Liver (tissue), 9 donors: Measurements from ENCODE around the gene NEB. TPM values are rescaled to one million over a fixed set of nuclear protein-coding genes. Genes with fewer than 3 reads are reported as not detected.

Source experiments
- DNase-seq: peaks from one replicate; pipeline ENCODE4 v3.0.0-alpha.2; 2017; ENCODE audit warnings: low spot score
- H3K27ac ChIP-seq, 2 donors: one replicate each; pipeline ENCODE4 v1.7.0; 2013; ENCODE audit warnings: inconsistent platforms in 2 of 2, low read length in 2 of 2, control low read depth in 1 of 2, low read depth in 1 of 2, mild to moderate bottlenecking in 1 of 2
- H3K27me3 ChIP-seq, 4 donors: one replicate each; pipeline versions ENCODE4 v1.6.1 to v1.7.0; 2013; ENCODE audit warnings: low read length in 3 of 4, inconsistent platforms in 1 of 4, mild to moderate bottlenecking in 1 of 4, moderate library complexity in 1 of 4; ENCODE audit not compliant: control insufficient read depth in 4 of 4, insufficient read depth in 4 of 4
- H3K36me3 ChIP-seq, 4 donors: one replicate each; pipeline versions ENCODE4 v1.6.1 to v1.7.0; 2013; ENCODE audit warnings: low read length in 3 of 4, mild to moderate bottlenecking in 3 of 4, low read depth in 1 of 4, moderate library complexity in 1 of 4; ENCODE audit not compliant: control insufficient read depth in 4 of 4, insufficient read depth in 3 of 4
- H3K4me1 ChIP-seq, 4 donors: one replicate each; pipeline versions ENCODE4 v1.6.1 to v1.7.0; 2013; ENCODE audit warnings: low read length in 3 of 4, mild to moderate bottlenecking in 3 of 4, moderate library complexity in 1 of 4; ENCODE audit not compliant: control insufficient read depth in 4 of 4, insufficient read depth in 4 of 4
- H3K4me3 ChIP-seq, 3 donors: one replicate each; pipeline versions ENCODE4 v1.6.1 to v1.7.0; 2013; ENCODE audit warnings: low read length in 3 of 3, control low read depth in 1 of 3, low read depth in 1 of 3, mild to moderate bottlenecking in 1 of 3
- H3K9ac ChIP-seq, 2 donors: one replicate each; pipeline ENCODE4 v1.7.0; 2013; ENCODE audit warnings: low read length in 2 of 2, mild to moderate bottlenecking in 2 of 2, moderate library complexity in 2 of 2, control low read depth in 1 of 2, low read depth in 1 of 2
- H3K9me3 ChIP-seq, 4 donors: one replicate each; pipeline versions ENCODE4 v1.6.1 to v1.7.0; 2013; ENCODE audit warnings: low read length in 3 of 4; ENCODE audit not compliant: control insufficient read depth in 4 of 4
- EGR1 ChIP-seq, 2 donors: IDR thresholded peaks; 2 replicates each; pipeline ENCODE4 v1.6.1; 2016 to 2018; ENCODE audit warnings: antibody characterized with exemption in 2 of 2, low read depth in 2 of 2
- FOXA1 ChIP-seq: IDR thresholded peaks from 2 replicates; pipeline ENCODE4 v1.6.1; 2016; ENCODE audit warnings: antibody characterized with exemption
- GABPA ChIP-seq, 2 donors: IDR thresholded peaks in 1 of 2; conservative IDR thresholded peaks in 1 of 2; 2 replicates each; pipeline ENCODE4 v1.6.1; 2016; ENCODE audit warnings: antibody characterized with exemption in 2 of 2, mild to moderate bottlenecking in 1 of 2, moderate library complexity in 1 of 2
- HNF4A ChIP-seq, 2 donors: conservative IDR thresholded peaks; 2 replicates each; pipeline ENCODE4 v1.6.1; 2016; ENCODE audit warnings: antibody characterized with exemption in 2 of 2, mild to moderate bottlenecking in 2 of 2
- HNF4G ChIP-seq: IDR thresholded peaks from 2 replicates; pipeline ENCODE4 v1.6.1; 2016; ENCODE audit warnings: antibody characterized with exemption
- JUND ChIP-seq, 2 donors: IDR thresholded peaks; 2 replicates each; pipeline ENCODE4 v1.6.1; 2016; ENCODE audit warnings: antibody characterized with exemption in 2 of 2
- NR2F2 ChIP-seq: IDR thresholded peaks from 2 replicates; pipeline ENCODE4 v1.6.1; 2016; ENCODE audit warnings: antibody characterized with exemption
- RAD21 ChIP-seq, 2 donors: IDR thresholded peaks; 2 replicates each; pipeline ENCODE4 v1.6.1; 2016; ENCODE audit warnings: antibody characterized with exemption in 2 of 2, mild to moderate bottlenecking in 2 of 2
- RXRA ChIP-seq, 2 donors: IDR thresholded peaks; 2 replicates each; pipeline ENCODE4 v1.6.1; 2017 to 2018; ENCODE audit warnings: antibody characterized with exemption in 2 of 2, mild to moderate bottlenecking in 1 of 2
- SP1 ChIP-seq: IDR thresholded peaks from 2 replicates; pipeline ENCODE4 v1.6.1; 2018; ENCODE audit warnings: antibody characterized with exemption, mild to moderate bottlenecking
- TAF1 ChIP-seq: conservative IDR thresholded peaks from 2 replicates; pipeline ENCODE4 v1.6.1; 2016; ENCODE audit warnings: antibody characterized with exemption, mild to moderate bottlenecking
- YY1 ChIP-seq: IDR thresholded peaks from 2 replicates; pipeline ENCODE4 v1.6.1; 2016; ENCODE audit warnings: antibody characterized with exemption, mild to moderate bottlenecking
- WGBS: extraction: QIAGEN DNeasy Blood & Tissue Kit; methylation state at CpG from one replicate; pipeline ENCODE4 v1.1.7; 2013; 5-methylcytosine and 5-hydroxymethylcytosine counted together
- polyA plus RNA-seq, 2 donors: library from polyadenylated mRNA; stranded (reverse) in 1 of 2; unstranded in 1 of 2; fragments of 200-250 nt in 1 of 2; fragments of >200 nt in 1 of 2; fragmentation: Nextera tagmentation in 1 of 2; extraction: Ambion mirVana in 1 of 2; gene quantifications; one replicate each; pipeline versions ENCODE4 v1.2.1 to v1.2.3, GENCODE V29; 2013 to 2015
- total RNA-seq, 2 donors: library from RNA; depleted of rRNA; stranded (reverse); fragments of >200 nt; gene quantifications; one replicate each; pipeline ENCODE4 v1.2.3, GENCODE V29; 2014
- TF ChIP-seq, protein P1 (sequence below): IDR thresholded peaks from 2 replicates; pipeline ENCODE4 v1.6.1; 2016; ENCODE audit warnings: antibody characterized with exemption
- TF ChIP-seq, protein P2 (sequence below): IDR thresholded peaks from 2 replicates; pipeline ENCODE4 v1.6.1; 2016; ENCODE audit warnings: antibody characterized with exemption
- TF ChIP-seq, protein P3 (sequence below): fragments of 150-350 bp; IDR thresholded peaks from 2 replicates; pipeline ENCODE4 v1.5.1; 2017; ENCODE audit warnings: improper control_type of control experiment, low read depth, low read length; ENCODE audit not compliant: missing input control
- TF ChIP-seq, protein P4 (sequence below): IDR thresholded peaks from 2 replicates; pipeline ENCODE4 v1.6.1; 2016; ENCODE audit warnings: antibody characterized with exemption
- TF ChIP-seq, protein P5 (sequence below): IDR thresholded peaks from 2 replicates; pipeline ENCODE4 v1.6.1; 2016; ENCODE audit warnings: antibody characterized with exemption, mild to moderate bottlenecking
- donor health status: healthy.
- donor health status: healthy.
- donor health status: healthy.
- donor health status: healthy.
- donor health status: healthy.

NEB gene
- total and polyA plus RNA-seq, 4 donors: 0.28 to 6.4 (median 2.7) TPM

DNA sequence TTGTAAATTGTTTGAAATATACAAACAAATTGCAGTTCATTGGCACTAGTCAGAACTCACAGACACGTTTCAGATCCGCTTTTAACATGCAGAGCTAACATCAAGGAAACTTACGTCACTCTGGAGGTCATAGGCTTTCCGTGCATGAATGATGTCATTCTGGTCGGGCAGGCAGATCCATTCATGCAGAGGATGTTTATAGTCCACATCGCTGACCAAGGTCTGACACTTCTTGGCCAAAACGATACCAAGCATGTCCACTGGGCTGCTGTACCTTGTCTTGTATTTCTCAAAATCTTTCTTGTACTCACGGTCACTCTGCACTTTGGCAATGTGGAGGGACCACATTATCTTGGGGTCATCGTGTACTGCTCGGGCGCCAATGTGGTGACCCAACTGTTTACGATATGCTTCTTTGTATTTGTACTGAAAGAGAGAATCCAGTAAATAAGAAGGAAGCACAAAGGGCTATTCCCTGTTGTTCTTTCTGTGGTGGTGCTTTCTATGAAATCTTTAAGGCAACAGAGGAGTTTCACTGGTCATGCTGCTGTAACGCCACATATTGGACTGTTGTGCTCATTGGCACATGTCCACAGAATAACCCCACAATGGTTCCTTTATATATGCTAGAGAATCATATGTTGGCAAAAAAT is 114.8 kb downstream of the NEB start:
- Histone ChIP-seq H3K36me3 (no peaks in the 10 kb centered on the region), H3K4me1 (peaks cover 0 to 4% (median 0%) of the 10 kb centered on the region in 4 donors), H3K27me3 (no peaks in the 10 kb centered on the region), H3K27ac (no peak overlapping the region), H3K9me3 (no peaks in the 10 kb centered on the region), H3K9ac (no peak overlapping the region), H3K4me3 (no peak overlapping the region)
- DNase-seq: no peak
- WGBS: 70% methylated on average over 13 of the region's 13 CpGs
- TF ChIP-seq, protein P1, sequence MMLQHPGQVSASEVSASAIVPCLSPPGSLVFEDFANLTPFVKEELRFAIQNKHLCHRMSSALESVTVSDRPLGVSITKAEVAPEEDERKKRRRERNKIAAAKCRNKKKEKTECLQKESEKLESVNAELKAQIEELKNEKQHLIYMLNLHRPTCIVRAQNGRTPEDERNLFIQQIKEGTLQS: no peak
- TF ChIP-seq, protein P2, sequence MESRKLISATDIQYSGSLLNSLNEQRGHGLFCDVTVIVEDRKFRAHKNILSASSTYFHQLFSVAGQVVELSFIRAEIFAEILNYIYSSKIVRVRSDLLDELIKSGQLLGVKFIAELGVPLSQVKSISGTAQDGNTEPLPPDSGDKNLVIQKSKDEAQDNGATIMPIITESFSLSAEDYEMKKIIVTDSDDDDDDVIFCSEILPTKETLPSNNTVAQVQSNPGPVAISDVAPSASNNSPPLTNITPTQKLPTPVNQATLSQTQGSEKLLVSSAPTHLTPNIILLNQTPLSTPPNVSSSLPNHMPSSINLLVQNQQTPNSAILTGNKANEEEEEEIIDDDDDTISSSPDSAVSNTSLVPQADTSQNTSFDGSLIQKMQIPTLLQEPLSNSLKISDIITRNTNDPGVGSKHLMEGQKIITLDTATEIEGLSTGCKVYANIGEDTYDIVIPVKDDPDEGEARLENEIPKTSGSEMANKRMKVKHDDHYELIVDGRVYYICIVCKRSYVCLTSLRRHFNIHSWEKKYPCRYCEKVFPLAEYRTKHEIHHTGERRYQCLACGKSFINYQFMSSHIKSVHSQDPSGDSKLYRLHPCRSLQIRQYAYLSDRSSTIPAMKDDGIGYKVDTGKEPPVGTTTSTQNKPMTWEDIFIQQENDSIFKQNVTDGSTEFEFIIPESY: no peak
- TF ChIP-seq, protein P3, sequence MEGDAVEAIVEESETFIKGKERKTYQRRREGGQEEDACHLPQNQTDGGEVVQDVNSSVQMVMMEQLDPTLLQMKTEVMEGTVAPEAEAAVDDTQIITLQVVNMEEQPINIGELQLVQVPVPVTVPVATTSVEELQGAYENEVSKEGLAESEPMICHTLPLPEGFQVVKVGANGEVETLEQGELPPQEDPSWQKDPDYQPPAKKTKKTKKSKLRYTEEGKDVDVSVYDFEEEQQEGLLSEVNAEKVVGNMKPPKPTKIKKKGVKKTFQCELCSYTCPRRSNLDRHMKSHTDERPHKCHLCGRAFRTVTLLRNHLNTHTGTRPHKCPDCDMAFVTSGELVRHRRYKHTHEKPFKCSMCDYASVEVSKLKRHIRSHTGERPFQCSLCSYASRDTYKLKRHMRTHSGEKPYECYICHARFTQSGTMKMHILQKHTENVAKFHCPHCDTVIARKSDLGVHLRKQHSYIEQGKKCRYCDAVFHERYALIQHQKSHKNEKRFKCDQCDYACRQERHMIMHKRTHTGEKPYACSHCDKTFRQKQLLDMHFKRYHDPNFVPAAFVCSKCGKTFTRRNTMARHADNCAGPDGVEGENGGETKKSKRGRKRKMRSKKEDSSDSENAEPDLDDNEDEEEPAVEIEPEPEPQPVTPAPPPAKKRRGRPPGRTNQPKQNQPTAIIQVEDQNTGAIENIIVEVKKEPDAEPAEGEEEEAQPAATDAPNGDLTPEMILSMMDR: no peak
- TF ChIP-seq NR2F2 (no peak), FOXA1 (no peak), GABPA (IDR thresholded peaks at IDR 0.05 in 1 of 2, conservative IDR thresholded peaks at IDR 0.05 in 1 of 2) (no peak), HNF4A (conservative IDR thresholded peaks at IDR 0.05) (peak in 1 of 2 donors; percentile 37), TAF1 (no peak), JUND (IDR thresholded peaks at IDR 0.05) (peak in 1 of 2 donors; percentile 21), HNF4G (no peak)

DNA sequence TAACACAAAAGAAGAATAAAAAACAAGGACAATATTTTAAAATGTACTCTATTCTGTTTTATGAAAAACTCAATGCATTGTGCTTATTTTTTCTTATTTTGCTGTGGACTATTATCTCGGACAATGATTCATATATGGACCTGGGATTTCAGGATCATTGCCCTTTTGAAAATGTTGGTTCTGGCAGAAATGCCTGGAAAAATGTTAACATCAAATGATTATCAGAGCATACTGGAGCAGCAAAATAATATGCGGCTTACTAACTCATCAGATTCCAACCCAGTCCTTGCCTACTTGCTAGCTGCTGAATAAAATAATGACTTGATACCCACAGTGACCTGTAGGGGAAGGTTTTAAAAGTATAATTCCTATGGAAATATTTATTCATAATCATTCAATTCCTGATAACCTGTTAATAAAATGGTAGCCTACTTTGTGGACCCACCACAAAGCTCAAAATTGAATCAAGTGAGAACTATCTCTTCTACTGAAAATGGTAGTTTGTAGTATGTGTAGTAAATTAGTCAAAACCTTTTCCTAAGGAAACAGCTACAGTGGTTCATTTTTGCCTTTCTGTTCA is 117.4 kb downstream of the NEB start:
- Histone ChIP-seq H3K27me3 (no peaks in the 10 kb centered on the region), H3K9me3 (no peaks in the 10 kb centered on the region)
- 91% methylated on average over 2 of the region's 2 CpGs for WGBS
- TF ChIP-seq, protein P4, sequence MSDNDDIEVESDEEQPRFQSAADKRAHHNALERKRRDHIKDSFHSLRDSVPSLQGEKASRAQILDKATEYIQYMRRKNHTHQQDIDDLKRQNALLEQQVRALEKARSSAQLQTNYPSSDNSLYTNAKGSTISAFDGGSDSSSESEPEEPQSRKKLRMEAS: no peak
- TF ChIP-seq EGR1 (IDR thresholded peaks at IDR 0.05; ENCODE audit: low read depth in 2 of 2): no peak
- no peak for TF ChIP-seq JUND (IDR thresholded peaks at IDR 0.05)
- TF ChIP-seq, protein P2: no peak
- no peak for TF ChIP-seq FOXA1
- no peak for TF ChIP-seq HNF4G
- TF ChIP-seq GABPA (IDR thresholded peaks at IDR 0.05 in 1 of 2, conservative IDR thresholded peaks at IDR 0.05 in 1 of 2): no peak
- TF ChIP-seq HNF4A (conservative IDR thresholded peaks at IDR 0.05): no peak
- no peak for TF ChIP-seq YY1
- TF ChIP-seq, protein P1: no peak
- TF ChIP-seq, protein P3: no peak
- TF ChIP-seq, protein P5, sequence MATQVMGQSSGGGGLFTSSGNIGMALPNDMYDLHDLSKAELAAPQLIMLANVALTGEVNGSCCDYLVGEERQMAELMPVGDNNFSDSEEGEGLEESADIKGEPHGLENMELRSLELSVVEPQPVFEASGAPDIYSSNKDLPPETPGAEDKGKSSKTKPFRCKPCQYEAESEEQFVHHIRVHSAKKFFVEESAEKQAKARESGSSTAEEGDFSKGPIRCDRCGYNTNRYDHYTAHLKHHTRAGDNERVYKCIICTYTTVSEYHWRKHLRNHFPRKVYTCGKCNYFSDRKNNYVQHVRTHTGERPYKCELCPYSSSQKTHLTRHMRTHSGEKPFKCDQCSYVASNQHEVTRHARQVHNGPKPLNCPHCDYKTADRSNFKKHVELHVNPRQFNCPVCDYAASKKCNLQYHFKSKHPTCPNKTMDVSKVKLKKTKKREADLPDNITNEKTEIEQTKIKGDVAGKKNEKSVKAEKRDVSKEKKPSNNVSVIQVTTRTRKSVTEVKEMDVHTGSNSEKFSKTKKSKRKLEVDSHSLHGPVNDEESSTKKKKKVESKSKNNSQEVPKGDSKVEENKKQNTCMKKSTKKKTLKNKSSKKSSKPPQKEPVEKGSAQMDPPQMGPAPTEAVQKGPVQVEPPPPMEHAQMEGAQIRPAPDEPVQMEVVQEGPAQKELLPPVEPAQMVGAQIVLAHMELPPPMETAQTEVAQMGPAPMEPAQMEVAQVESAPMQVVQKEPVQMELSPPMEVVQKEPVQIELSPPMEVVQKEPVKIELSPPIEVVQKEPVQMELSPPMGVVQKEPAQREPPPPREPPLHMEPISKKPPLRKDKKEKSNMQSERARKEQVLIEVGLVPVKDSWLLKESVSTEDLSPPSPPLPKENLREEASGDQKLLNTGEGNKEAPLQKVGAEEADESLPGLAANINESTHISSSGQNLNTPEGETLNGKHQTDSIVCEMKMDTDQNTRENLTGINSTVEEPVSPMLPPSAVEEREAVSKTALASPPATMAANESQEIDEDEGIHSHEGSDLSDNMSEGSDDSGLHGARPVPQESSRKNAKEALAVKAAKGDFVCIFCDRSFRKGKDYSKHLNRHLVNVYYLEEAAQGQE: no peak
- no peak for TF ChIP-seq RAD21 (IDR thresholded peaks at IDR 0.05)
- TF ChIP-seq RXRA (IDR thresholded peaks at IDR 0.05): no peak
- TF ChIP-seq TAF1: no peak
- no peak for TF ChIP-seq SP1

More for the DNA sequence above, 117.4 kb downstream of the NEB start:
- Histone ChIP-seq H3K36me3 (no peaks in the 10 kb centered on the region), H3K4me3 (no peak overlapping the region), H3K4me1 (peaks cover 0 to 4% (median 0%) of the 10 kb centered on the region in 4 donors), H3K27ac (no peak overlapping the region), H3K9ac (no peak overlapping the region)
- no peak for DNase-seq
